Right atrium auricular region (tissue), 2 donors: Measurements from ENCODE around the gene CACNA2D3. TPM values are rescaled to one million over a fixed set of nuclear protein-coding genes. Genes with fewer than 3 reads are reported as not detected.

Experiments used
- DNase-seq: peaks from one replicate; pipeline ENCODE4 v3.0.0-alpha.2; 2019; ENCODE audit warnings: low spot score
- H3K27ac ChIP-seq, 2 donors: fragments of 200-600 bp; sonication (generic); 1 replicate in 1 of 2; 2 replicates in 1 of 2; pipeline ENCODE4 v1.5.1; 2016 to 2019
- H3K27me3 ChIP-seq, 2 donors: fragments of 200-600 bp; sonication (generic); one replicate each; pipeline versions ENCODE4 v1.5.1 to v1.6.0; 2017 to 2019
- H3K36me3 ChIP-seq: fragments of 200-600 bp; sonication (generic); one replicate; pipeline ENCODE4 v1.5.1; 2016
- H3K4me1 ChIP-seq, 2 donors: fragments of 200-600 bp; sonication (generic); one replicate each; pipeline versions ENCODE4 v1.5.1 to v1.6.0; 2017 to 2019
- H3K4me3 ChIP-seq, 2 donors: fragments of 200-600 bp; sonication (generic); 1 replicate in 1 of 2; 2 replicates in 1 of 2; pipeline ENCODE4 v1.5.1; 2017 to 2019; ENCODE audit warnings: mild to moderate bottlenecking in 1 of 2, moderate library complexity in 1 of 2
- H3K9me3 ChIP-seq, 2 donors: fragments of 200-600 bp; sonication (generic); one replicate each; pipeline ENCODE4 v1.5.1; 2019
- total RNA-seq, 2 donors: library from RNA; depleted of rRNA; stranded (reverse); fragments of >200 nt; gene quantifications; one replicate each; pipeline ENCODE4 v1.1.0, GENCODE V29; 2016
- TF ChIP-seq, protein P1 (sequence below), 2 donors: fragments of 200-600 bp; sonication (generic); IDR thresholded peaks; one replicate each; pipeline ENCODE4 v1.5.1; 2019; ENCODE audit warnings: antibody characterized with exemption in 2 of 2

Gene CACNA2D3
- total RNA-seq, 2 donors from 2014 or later = 10.9 to 17.2 TPM

DNA sequence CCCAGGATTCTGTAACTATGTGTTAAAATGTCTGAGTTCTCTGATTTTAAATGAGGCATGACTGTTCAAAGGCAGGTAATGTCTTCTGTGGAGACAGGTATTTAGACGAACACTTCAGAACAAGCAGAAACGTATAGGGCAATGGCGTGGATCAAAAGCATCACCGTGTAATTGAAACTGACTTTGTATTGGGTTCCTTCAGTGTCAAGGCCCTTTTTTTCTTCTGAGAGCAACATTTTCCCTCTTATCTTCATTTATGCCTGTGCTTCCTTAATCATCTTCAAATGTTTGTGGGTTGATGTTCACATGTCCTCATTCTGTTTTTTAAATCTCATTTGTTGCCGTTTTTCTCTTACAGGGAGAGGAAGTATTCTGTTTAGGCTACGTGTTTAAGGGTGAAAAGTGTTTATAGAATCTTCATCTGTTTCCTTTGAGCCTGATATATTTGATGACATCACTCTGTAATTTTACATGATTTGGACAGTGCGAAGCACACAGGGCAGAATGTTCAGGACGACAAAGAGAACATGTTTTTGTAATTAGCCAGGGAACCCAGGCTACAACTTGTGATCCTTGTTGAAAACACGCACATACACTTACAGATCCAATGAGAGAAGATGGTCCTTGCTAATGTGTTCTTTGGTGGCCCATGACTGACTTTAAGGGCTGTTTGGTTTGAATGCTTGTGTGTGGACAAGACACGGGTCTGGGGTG, 609.5 kb downstream of the CACNA2D3 start:
- TF ChIP-seq, protein P1, sequence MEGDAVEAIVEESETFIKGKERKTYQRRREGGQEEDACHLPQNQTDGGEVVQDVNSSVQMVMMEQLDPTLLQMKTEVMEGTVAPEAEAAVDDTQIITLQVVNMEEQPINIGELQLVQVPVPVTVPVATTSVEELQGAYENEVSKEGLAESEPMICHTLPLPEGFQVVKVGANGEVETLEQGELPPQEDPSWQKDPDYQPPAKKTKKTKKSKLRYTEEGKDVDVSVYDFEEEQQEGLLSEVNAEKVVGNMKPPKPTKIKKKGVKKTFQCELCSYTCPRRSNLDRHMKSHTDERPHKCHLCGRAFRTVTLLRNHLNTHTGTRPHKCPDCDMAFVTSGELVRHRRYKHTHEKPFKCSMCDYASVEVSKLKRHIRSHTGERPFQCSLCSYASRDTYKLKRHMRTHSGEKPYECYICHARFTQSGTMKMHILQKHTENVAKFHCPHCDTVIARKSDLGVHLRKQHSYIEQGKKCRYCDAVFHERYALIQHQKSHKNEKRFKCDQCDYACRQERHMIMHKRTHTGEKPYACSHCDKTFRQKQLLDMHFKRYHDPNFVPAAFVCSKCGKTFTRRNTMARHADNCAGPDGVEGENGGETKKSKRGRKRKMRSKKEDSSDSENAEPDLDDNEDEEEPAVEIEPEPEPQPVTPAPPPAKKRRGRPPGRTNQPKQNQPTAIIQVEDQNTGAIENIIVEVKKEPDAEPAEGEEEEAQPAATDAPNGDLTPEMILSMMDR (IDR thresholded peaks at IDR 0.05) = no peak
- Histone ChIP-seq H3K27ac (no peak overlapping the region), H3K36me3 (no peaks in the 10 kb centered on the region), H3K4me3 (no peak overlapping the region), H3K4me1 (no peaks in the 10 kb centered on the region), H3K27me3 (no peaks in the 10 kb centered on the region), H3K9me3 (peaks cover 0 to 16% of the 10 kb centered on the region in 2 donors)
- DNase-seq = no peak

- Histone ChIP-seq H3K27ac (no peak overlapping the region), H3K4me1 (no peaks in the 10 kb centered on the region), H3K27me3 (no peaks in the 10 kb centered on the region), H3K9me3 (peaks cover 0 to 3% of the 10 kb centered on the region in 2 donors), H3K36me3 (no peaks in the 10 kb centered on the region), H3K4me3 (no peak overlapping the region)
- DNase-seq = no peak
- TF ChIP-seq, protein P1 (IDR thresholded peaks at IDR 0.05) = no peak
These were observed 611.0 kb downstream of the CACNA2D3 start for GRCh38 chr3:54733106-54734006.

GRCh38 chr3:54736459-54736858, 614.1 kb downstream of the CACNA2D3 start:
- H3K27ac ChIP-seq = no peak overlapping the region
- no peaks in the 10 kb centered on the region for H3K27me3 ChIP-seq
- H3K4me1 ChIP-seq = no peaks in the 10 kb centered on the region
- no peaks in the 10 kb centered on the region for H3K9me3 ChIP-seq
- H3K36me3 ChIP-seq = no peaks in the 10 kb centered on the region
- DNase-seq = no peak
- H3K4me3 ChIP-seq = no peak overlapping the region
- TF ChIP-seq, protein P1 (IDR thresholded peaks at IDR 0.05) = no peak

GRCh38 chr3:54743755-54744154, 621.4 kb downstream of the CACNA2D3 start:
- TF ChIP-seq, protein P1 (IDR thresholded peaks at IDR 0.05) = no peak
- Histone ChIP-seq H3K9me3 (no peaks in the 10 kb centered on the region), H3K27ac (no peak overlapping the region), H3K4me3 (no peak overlapping the region), H3K27me3 (no peaks in the 10 kb centered on the region), H3K4me1 (no peaks in the 10 kb centered on the region), H3K36me3 (no peaks in the 10 kb centered on the region)
- DNase-seq = no peak

DNA sequence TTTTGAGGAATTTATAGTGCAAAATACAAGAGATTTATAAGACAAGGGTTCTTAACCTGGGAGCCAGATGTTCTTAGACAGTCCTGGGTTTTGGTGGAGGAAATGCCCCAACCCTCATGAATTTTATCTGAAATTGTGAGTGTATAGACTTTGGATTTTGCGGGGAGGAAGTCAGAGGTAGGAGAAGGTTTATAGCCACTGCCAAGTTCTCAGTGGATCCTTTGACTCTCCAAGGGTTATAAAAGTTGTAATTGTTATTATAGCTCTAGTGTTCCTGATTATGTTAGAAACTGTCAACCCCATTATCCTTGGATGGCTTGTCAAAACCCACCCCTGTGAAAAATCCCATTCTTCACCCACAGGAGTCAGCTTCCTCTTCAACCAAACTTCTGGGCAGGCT, 621.9 kb downstream of the CACNA2D3 start:
- Histone ChIP-seq H3K27me3 (no peaks in the 10 kb centered on the region), H3K9me3 (no peaks in the 10 kb centered on the region), H3K4me3 (no peak overlapping the region), H3K36me3 (no peaks in the 10 kb centered on the region), H3K4me1 (no peaks in the 10 kb centered on the region), H3K27ac (no peak overlapping the region)
- no peak for DNase-seq
- TF ChIP-seq, protein P1 (IDR thresholded peaks at IDR 0.05) = no peak
